HG03575 (cell line): ENCODE results near the gene TRAF2.

Experiments
- ATAC-seq: cut with Tn5 transposase; IDR thresholded peaks from one replicate; pipeline ENCODE4 v1.9.1; 2021; ENCODE audit not compliant: unreplicated experiment, insufficient number of reproducible peaks, low FRiP score; ENCODE audit errors: extremely low read depth

Gene TRAF2

GRCh38 chr9:136953771-136954269 lies 67.5 kb downstream of the TRAF2 start:
- ATAC-seq: no peak

GRCh38 chr9:136954270-136955083 lies 68.2 kb downstream of the TRAF2 start:
- ATAC-seq: no peak

- no peak for ATAC-seq
Measured at GRCh38 chr9:136955202-136955942, 69.1 kb downstream of the TRAF2 start.

GRCh38 chr9:136955943-136956335 lies 69.6 kb downstream of the TRAF2 start:
- no peak for ATAC-seq

- no peak for ATAC-seq
Measured at GRCh38 chr9:136956604-136957003, 70.3 kb downstream of the TRAF2 start.

GRCh38 chr9:136957461-136957860 lies 71.1 kb downstream of the TRAF2 start:
- no peak for ATAC-seq

- ATAC-seq: no peak
Measured at GRCh38 chr9:136957901-136958300, 71.6 kb downstream of the TRAF2 start.

GRCh38 chr9:136958473-136958872 lies 72.2 kb downstream of the TRAF2 start:
- no peak for ATAC-seq

- no peak for ATAC-seq
Measured at GRCh38 chr9:136958898-136959850, 72.9 kb downstream of the TRAF2 start.

GRCh38 chr9:136960212-136960937 lies 74.1 kb downstream of the TRAF2 start:
- ATAC-seq: no peak

- no peak for ATAC-seq
Measured at GRCh38 chr9:136960938-136961275, 74.6 kb downstream of the TRAF2 start.

GRCh38 chr9:136961279-136962065 lies 75.2 kb downstream of the TRAF2 start:
- no peak for ATAC-seq

- ATAC-seq: no peak
Measured at GRCh38 chr9:136962163-136962562, 75.8 kb downstream of the TRAF2 start.

- no peak for ATAC-seq
Measured at GRCh38 chr9:136962701-136963248, 76.5 kb downstream of the TRAF2 start.

- ATAC-seq: no peak
Measured at GRCh38 chr9:136963341-136963740, 77.0 kb downstream of the TRAF2 start.

GRCh38 chr9:136963751-136964150 lies 77.4 kb downstream of the TRAF2 start:
- ATAC-seq: no peak

GRCh38 chr9:136964171-136964689 lies 77.9 kb downstream of the TRAF2 start:
- no peak for ATAC-seq
